HepG2 (cell line): ENCODE results near the gene KLF15. TPM values are rescaled to one million over a fixed set of nuclear protein-coding genes. Genes with fewer than 3 reads are reported as not detected.

Experiments
- ATAC-seq: fragments of 200-7000 bp; cut with Tn5 transposase; 3 replicates; pipeline ENCODE4 v1.9.1; 2020; ENCODE audit warnings: mild to moderate bottlenecking, moderate library complexity
- BruUV-seq: library from RNA; stranded (reverse); fragments of 400-500 nt; replicated peaks from 2 replicates; lab custom pipeline; 2021; lab: Mats Ljungman, UMichigan
- CTCF ChIA-PET: fragments of 300-600 bp; formaldehyde crosslinking; extraction: SDS; loops from one replicate; lab custom pipeline; 2021; ENCODE audit warnings: low total read pairs, inconsistent platforms, low intra/inter-chr PET ratio; lab: Yijun Ruan, JAX
- POLR2A ChIA-PET: fragments of 350-600 bp; sonication (Branson Sonifier 250); formaldehyde crosslinking; loops from one replicate; lab custom pipeline; 2020; ENCODE audit warnings: antibody characterized with exemption, inconsistent platforms; lab: Yijun Ruan, JAX
- DNase-seq: peaks from one replicate; pipeline ENCODE4 v3.0.0-alpha.2; 2015; ENCODE audit warnings: low spot score
- FAIRE-seq: peaks from 3 replicates; lab custom pipeline; 2011; peaks lifted over from hg19 to GRCh38; lab: Jason Lieb, UNC
- H2AFZ ChIP-seq: one replicate; pipeline ENCODE4 v1.6.1; 2011; ENCODE audit warnings: low read length, inconsistent platforms
- H3K27ac ChIP-seq: fragments of 300-600 bp; 3 replicates; pipeline ENCODE4 v1.8.0; 2011; ENCODE audit warnings: mixed run types, mild to moderate bottlenecking, mixed read lengths, low read length, inconsistent platforms; ENCODE audit not compliant: insufficient read depth; ENCODE audit errors: extremely low read length
- H3K27me3 ChIP-seq, 2 experiments: fragments of 200-600 bp in 1 of 2; 2 replicates in 1 of 2; 3 replicates in 1 of 2; pipeline versions ENCODE4 v1.6.0 to v1.8.0; 2011; ENCODE audit warnings: low read length in 2 of 2, mild to moderate bottlenecking in 2 of 2, moderate library complexity in 2 of 2, inconsistent platforms in 1 of 2; ENCODE audit not compliant: insufficient read depth in 2 of 2, control insufficient read depth in 1 of 2
- H3K36me3 ChIP-seq, 2 experiments: fragments of 200-600 bp in 1 of 2; replicated peaks in 1 of 2; 2 replicates in 1 of 2; 3 replicates in 1 of 2; pipeline versions ENCODE4 v1.5.1 to v1.8.0; 2011; ENCODE audit warnings: low read length in 2 of 2, inconsistent platforms in 1 of 2; ENCODE audit not compliant: insufficient read depth in 2 of 2, control insufficient read depth in 1 of 2
- H3K4me1 ChIP-seq: 2 replicates; pipeline ENCODE4 v1.5.1; 2012; ENCODE audit warnings: low read length, inconsistent platforms; ENCODE audit not compliant: insufficient read depth
- H3K4me2 ChIP-seq: 2 replicates; pipeline ENCODE4 v1.6.0; 2011; ENCODE audit warnings: low read depth, low read length, inconsistent platforms
- H3K4me3 ChIP-seq, 3 experiments: fragments of 200-600 bp in 1 of 3; sonication (generic), shearing (Covaris generic) in 1 of 3; replicated peaks in 1 of 3; 2 replicates each; pipeline ENCODE4 v1.5.1; 2011 to 2016; ENCODE audit warnings: low read length in 3 of 3, inconsistent platforms in 2 of 3, low read depth in 2 of 3, mild to moderate bottlenecking in 2 of 3, control low read depth in 1 of 3, mixed read lengths in 1 of 3; ENCODE audit not compliant: insufficient read depth in 1 of 3
- H3K79me2 ChIP-seq: one replicate; pipeline ENCODE4 v1.6.1; 2011; ENCODE audit warnings: low read length, inconsistent platforms; ENCODE audit not compliant: insufficient read depth
- H3K9ac ChIP-seq: 2 replicates; pipeline ENCODE4 v1.6.0; 2011; ENCODE audit warnings: mild to moderate bottlenecking, low read depth, low read length, inconsistent platforms; ENCODE audit not compliant: insufficient read depth
- H3K9me3 ChIP-seq: 2 replicates; pipeline ENCODE4 v1.5.1; 2012; ENCODE audit warnings: mild to moderate bottlenecking, low read length
- H4K20me1 ChIP-seq: 2 replicates; pipeline ENCODE4 v1.6.0; 2011; ENCODE audit warnings: inconsistent platforms, mild to moderate bottlenecking, low read length, moderate library complexity; ENCODE audit not compliant: insufficient read depth
- CAMTA2 ChIP-seq: sonication (generic); formaldehyde crosslinking; IDR thresholded peaks from 2 replicates; pipeline ENCODE4 v1.4.0; 2020; ENCODE audit warnings: mild to moderate bottlenecking, missing genetic modification reagents, borderline replicate concordance
- CTCF ChIP-seq: sonication (generic); formaldehyde crosslinking; IDR thresholded peaks from 2 replicates; pipeline ENCODE4 v1.5.0; 2020; ENCODE audit warnings: mild to moderate bottlenecking, missing genetic modification reagents, moderate library complexity
- EED ChIP-seq: sonication (generic); formaldehyde crosslinking; IDR thresholded peaks from 2 replicates; pipeline ENCODE4 v1.5.0; 2020; ENCODE audit warnings: mild to moderate bottlenecking, missing genetic modification reagents
- FOXA3 ChIP-seq: IDR thresholded peaks from 2 replicates; pipeline ENCODE4 v1.6.1; 2016; ENCODE audit warnings: missing genetic modification reagents, missing compliant biosample characterization
- HMG20A ChIP-seq: IDR thresholded peaks from 2 replicates; pipeline ENCODE4 v1.6.1; 2016; ENCODE audit warnings: borderline replicate concordance
- HNRNPH1 ChIP-seq: fragments of 200-400 bp; formaldehyde crosslinking; optimal IDR thresholded peaks from 2 replicates; pipeline ENCODE3; 2017; ENCODE audit warnings: mild to moderate bottlenecking, low read depth, low read length
- ISL2 ChIP-seq: sonication (generic); formaldehyde crosslinking; IDR thresholded peaks from 2 replicates; pipeline ENCODE4 v1.5.0; 2020; ENCODE audit warnings: missing genetic modification reagents
- KMT2A ChIP-seq: sonication (generic); formaldehyde crosslinking; IDR thresholded peaks from 2 replicates; pipeline ENCODE4 v1.4.0; 2020; ENCODE audit warnings: missing genetic modification reagents
- NR2F6 ChIP-seq, 2 experiments: IDR thresholded peaks; 2 replicates each; pipeline ENCODE4 v1.6.1; 2016; ENCODE audit warnings: antibody characterized with exemption in 1 of 2, mild to moderate bottlenecking in 1 of 2
- RAD21 ChIP-seq: fragments of 450-650 bp; formaldehyde crosslinking; IDR thresholded peaks from 2 replicates; pipeline ENCODE4 v1.5.0; 2020; ENCODE audit warnings: mild to moderate bottlenecking
- ZFX ChIP-seq: sonication (generic); formaldehyde crosslinking; IDR thresholded peaks from 2 replicates; pipeline ENCODE4 v1.4.0; 2020; ENCODE audit warnings: mild to moderate bottlenecking, low read depth, missing genetic modification reagents, moderate library complexity
- ZNF446 ChIP-seq: sonication (generic); formaldehyde crosslinking; IDR thresholded peaks from 2 replicates; pipeline ENCODE4 v1.5.0; 2020; ENCODE audit warnings: mild to moderate bottlenecking, missing genetic modification reagents
- ZNF513 ChIP-seq: sonication (generic); formaldehyde crosslinking; conservative IDR thresholded peaks from 2 replicates; pipeline ENCODE4 v1.5.0; 2020; ENCODE audit warnings: missing genetic modification reagents
- ZSCAN25 ChIP-seq: sonication (generic); formaldehyde crosslinking; IDR thresholded peaks from 2 replicates; pipeline ENCODE4 v1.8.0; 2022; ENCODE audit warnings: mild to moderate bottlenecking, missing genetic modification reagents
- WGBS: methylation state at CpG from one replicate; pipeline ENCODE4 v1.1.6; 2017; ENCODE audit warnings: low lambda C conversion rate; 5-methylcytosine and 5-hydroxymethylcytosine counted together
- in situ Hi-C: cut with HindIII; loops from 2 replicates; pipeline ENCODE4 v1.10.0; 2017; ENCODE audit warnings: low pct_unique_long_range_greater_than_20kb; ENCODE audit not compliant: extremely low pct_ligation_motif_present
- intact Hi-C: fragments of 100-400 bp; cut with micrococcal nuclease; formaldehyde crosslinking; loops from one replicate; pipeline ENCODE4 v1.10.0; 2022; ENCODE audit not compliant: unreplicated experiment
- polyA plus RNA-seq, 8 experiments: library from polyadenylated mRNA; depleted of rRNA in 3 of 8; stranded (reverse) in 7 of 8; unstranded in 1 of 8; fragments of >200 nt; fragmentation: Illumina TruSeq in 4 of 8; extraction: Trizol in 4 of 8; gene quantifications; 2 replicates each; pipeline versions ENCODE4 v1.2.1 to v1.2.3, GENCODE V29; 2011 to 2016; ENCODE audit warnings: low read depth in 4 of 8, missing spikeins in 1 of 8, mixed read lengths in 1 of 8; ENCODE audit not compliant: insufficient read depth in 1 of 8
- total RNA-seq, 5 experiments: library from RNA; depleted of rRNA; stranded (reverse); fragments of >200 nt; fragmentation: Illumina TruSeq; extraction: Trizol; gene quantifications; 2 replicates each; pipeline ENCODE4 v1.2.3, GENCODE V29; 2016; ENCODE audit warnings: low read depth in 1 of 5

Gene KLF15
- total and polyA plus RNA-seq, 2 of the 13 experiments (the other 11 are each of a cell fraction or from before 2014, with no cell fraction given), result 7.1 to 7.8 TPM

- no peaks in the 10 kb centered on the region for H3K9me3 ChIP-seq
- H3K4me3 ChIP-seq, result no peak overlapping the region
- no peaks in the 10 kb centered on the region for H4K20me1 ChIP-seq
- in situ Hi-C loops, result loop anchor here (25.0 kb wide), 1 partner anchor 236 kb away; no protein-coding TSS in a partner anchor
- peaks cover 3 to 39% of the 10 kb centered on the region in 2 experiments; a peak in 4 of 5 replicates for H3K27me3 ChIP-seq
- peaks cover 58% of the 10 kb centered on the region for H3K4me1 ChIP-seq
- no TSS peak for BruUV-seq
- H3K36me3 ChIP-seq, result no peaks in the 10 kb centered on the region
- no peaks in the 10 kb centered on the region for H3K79me2 ChIP-seq
- no peak overlapping the region for H2AFZ ChIP-seq
- FAIRE-seq (no peak), DNase-seq (no peak), ATAC-seq (no peak)
- H3K4me2 ChIP-seq, result no peak overlapping the region
- POLR2A ChIA-PET, result no interaction called here
- CTCF ChIA-PET, result no interaction called here
- 52% methylated on average over 4 of the region's 4 CpGs for WGBS
- intact Hi-C loops, result no loop called here
- H3K27ac ChIP-seq, result no peak overlapping the region
- TF ChIP-seq HNRNPH1, result no peak
- no peak for TF ChIP-seq ISL2 (CRISPR knock-in tag)
- TF ChIP-seq ZFX (CRISPR knock-in tag), result 0 out of 2 replicates have a peak, but pooled peaks have one; percentile 1
- no peak for TF ChIP-seq KMT2A
- TF ChIP-seq CAMTA2 (CRISPR knock-in tag), result no peak
- no peak for TF ChIP-seq HMG20A (CRISPR knock-in tag)
- H3K9ac ChIP-seq, result no peak overlapping the region
These were observed 16.0 kb upstream of the KLF15 start for GRCh38 chr3:126373146-126373613.

- WGBS, result 31% methylated on average over 7 of the region's 12 CpGs
- Histone ChIP-seq H3K4me1 (peaks cover 62% of the 10 kb centered on the region), H3K9me3 (no peaks in the 10 kb centered on the region), H3K4me2 (no peak overlapping the region), H3K27me3 (peaks cover 2 to 37% of the 10 kb centered on the region in 2 experiments; a peak in 4 of 5 replicates), H3K9ac (no peak overlapping the region), H4K20me1 (no peaks in the 10 kb centered on the region), H3K36me3 (no peaks in the 10 kb centered on the region), H2AFZ (no peak overlapping the region), H3K27ac (no peak overlapping the region), H3K79me2 (no peaks in the 10 kb centered on the region), H3K4me3 (no peak overlapping the region)
- in situ Hi-C loops, result loop anchor here (25.0 kb wide), 1 partner anchor 235 kb away; no protein-coding TSS in a partner anchor
- ATAC-seq (peak; percentile 90), FAIRE-seq (no peak), DNase-seq (peak; percentile 39)
- intact Hi-C loops, result no loop called here
- ChIA-PET CTCF (interaction anchor here (1.7 kb wide), 1 partner anchor 17 kb away, joined by 5 read pairs; no protein-coding TSS in a partner anchor), POLR2A (no interaction called here)
- no TSS peak for BruUV-seq
- no peak for TF ChIP-seq ZNF513 (CRISPR knock-in tag)
- peak; percentile 63; the same call in 1 of the 2 replicates for TF ChIP-seq RAD21 (CRISPR knock-in tag)
- no peak for TF ChIP-seq FOXA3 (CRISPR knock-in tag)
- peak; percentile 70 for TF ChIP-seq CTCF (CRISPR knock-in tag)
- TF ChIP-seq ZSCAN25 (CRISPR knock-in tag), result 0 out of 2 replicates have a peak, but pooled peaks have one; percentile 31
- 0 out of 2 replicates have a peak, but pooled peaks have one; percentile 25 for TF ChIP-seq EED (CRISPR knock-in tag)
- TF ChIP-seq NR2F6 (IDR thresholded peaks at IDR 0.05), result no peak; the same call in 1 of the 2 replicates
- TF ChIP-seq NR2F6 (CRISPR knock-in tag; IDR thresholded peaks at IDR 0.05), result peak; percentile 48; the same call in 1 of the 2 replicates
- no peak for TF ChIP-seq ZNF446 (CRISPR knock-in tag)
These were observed 15.4 kb upstream of the KLF15 start for GRCh38 chr3:126372413-126373145.
